HepG2 (cell line): Measurements from ENCODE around the gene CD300C.

Source experiments
- BHLHE40 ChIP-seq: IDR thresholded peaks from 2 replicates; pipeline ENCODE4 v1.6.1; 2011; ENCODE audit warnings: low read length, improper control_type of control experiment
- CEBPB ChIP-seq: IDR thresholded peaks from 2 replicates; pipeline ENCODE4 v1.6.1; 2011; ENCODE audit warnings: low read depth, low read length, improper control_type of control experiment, borderline replicate concordance
- EZH2 ChIP-seq: conservative IDR thresholded peaks from 2 replicates; pipeline ENCODE4 v1.6.1; 2012; ENCODE audit warnings: mild to moderate bottlenecking, low read depth, low read length, moderate library complexity
- IKZF1 ChIP-seq: fragments of 450-650 bp; IDR thresholded peaks from 2 replicates; pipeline ENCODE4 v1.7.1; 2016
- MEIS1 ChIP-seq: sonication (generic); formaldehyde crosslinking; IDR thresholded peaks from 2 replicates; pipeline ENCODE4 v1.9.0; 2021; ENCODE audit warnings: mild to moderate bottlenecking, missing genetic modification reagents, moderate library complexity, borderline replicate concordance
- NR3C1 ChIP-seq: sonication (generic); formaldehyde crosslinking; IDR thresholded peaks from 2 replicates; pipeline ENCODE4 v1.4.0; 2020; ENCODE audit warnings: missing genetic modification reagents
- SMAD3 ChIP-seq: sonication (generic); formaldehyde crosslinking; IDR thresholded peaks from 2 replicates; pipeline ENCODE4 v1.4.0; 2020; ENCODE audit warnings: missing genetic modification reagents
- TCF7L2 ChIP-seq: IDR thresholded peaks from 2 replicates; pipeline ENCODE4 v1.6.1; 2011; ENCODE audit warnings: mild to moderate bottlenecking, low read depth, low read length, moderate library complexity
- ZMAT3 ChIP-seq: sonication (generic); formaldehyde crosslinking; conservative IDR thresholded peaks from 2 replicates; pipeline ENCODE4 v1.7.0; 2021; ENCODE audit warnings: missing genetic modification reagents
- ZNF136 ChIP-seq: sonication (generic); formaldehyde crosslinking; IDR thresholded peaks from 2 replicates; pipeline ENCODE4 v1.8.1; 2022; ENCODE audit warnings: low read depth, mild to moderate bottlenecking, moderate library complexity, missing genetic modification reagents
- TF ChIP-seq, protein P1 (sequence below): sonication (generic); formaldehyde crosslinking; IDR thresholded peaks from 2 replicates; pipeline ENCODE4 v1.5.0; 2020; ENCODE audit warnings: mild to moderate bottlenecking, missing genetic modification reagents, moderate library complexity

DNA sequence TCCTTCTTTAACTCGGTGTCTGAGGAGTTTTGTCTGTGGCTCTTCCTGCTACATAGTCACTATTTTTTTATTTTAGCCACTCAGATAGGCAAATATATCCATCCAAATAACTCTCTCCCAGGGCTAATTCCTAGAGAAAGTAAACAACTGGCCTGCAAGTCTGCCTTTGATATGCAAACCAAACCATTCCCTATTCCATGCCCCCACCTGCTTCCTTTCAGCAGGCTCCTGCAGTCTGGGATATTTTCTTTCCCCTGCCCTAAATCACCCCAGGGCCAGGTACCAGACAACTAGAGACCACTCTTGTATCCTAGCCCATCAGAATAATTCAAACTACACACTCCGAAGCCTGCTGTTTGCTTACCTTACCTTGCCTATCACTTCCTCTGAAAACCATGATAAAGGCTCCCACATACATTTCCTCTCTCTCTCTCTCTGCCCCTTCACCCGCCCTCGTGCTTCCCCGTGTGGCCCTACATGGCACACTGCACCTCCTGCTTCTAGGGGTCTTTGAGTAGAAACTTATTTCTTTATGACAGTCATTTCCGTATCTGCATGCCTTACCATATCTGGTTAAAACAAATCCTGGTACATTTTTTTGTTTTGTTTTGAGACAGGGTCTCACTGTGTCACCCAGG is 13.1 kb upstream of the CD300C start:
- no peak for TF ChIP-seq SMAD3
- TF ChIP-seq, protein P1, sequence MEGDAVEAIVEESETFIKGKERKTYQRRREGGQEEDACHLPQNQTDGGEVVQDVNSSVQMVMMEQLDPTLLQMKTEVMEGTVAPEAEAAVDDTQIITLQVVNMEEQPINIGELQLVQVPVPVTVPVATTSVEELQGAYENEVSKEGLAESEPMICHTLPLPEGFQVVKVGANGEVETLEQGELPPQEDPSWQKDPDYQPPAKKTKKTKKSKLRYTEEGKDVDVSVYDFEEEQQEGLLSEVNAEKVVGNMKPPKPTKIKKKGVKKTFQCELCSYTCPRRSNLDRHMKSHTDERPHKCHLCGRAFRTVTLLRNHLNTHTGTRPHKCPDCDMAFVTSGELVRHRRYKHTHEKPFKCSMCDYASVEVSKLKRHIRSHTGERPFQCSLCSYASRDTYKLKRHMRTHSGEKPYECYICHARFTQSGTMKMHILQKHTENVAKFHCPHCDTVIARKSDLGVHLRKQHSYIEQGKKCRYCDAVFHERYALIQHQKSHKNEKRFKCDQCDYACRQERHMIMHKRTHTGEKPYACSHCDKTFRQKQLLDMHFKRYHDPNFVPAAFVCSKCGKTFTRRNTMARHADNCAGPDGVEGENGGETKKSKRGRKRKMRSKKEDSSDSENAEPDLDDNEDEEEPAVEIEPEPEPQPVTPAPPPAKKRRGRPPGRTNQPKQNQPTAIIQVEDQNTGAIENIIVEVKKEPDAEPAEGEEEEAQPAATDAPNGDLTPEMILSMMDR (CRISPR knock-in tag) = no peak
- no peak for TF ChIP-seq MEIS1 (CRISPR knock-in tag)
- TF ChIP-seq ZNF136 (CRISPR knock-in tag) = no peak
- no peak for TF ChIP-seq IKZF1
- TF ChIP-seq EZH2 = no peak
- no peak for TF ChIP-seq ZMAT3
- TF ChIP-seq CEBPB = no peak
- no peak for TF ChIP-seq TCF7L2
- TF ChIP-seq BHLHE40 = no peak
- TF ChIP-seq NR3C1 (CRISPR knock-in tag) = no peak
